ENCODE data around the gene TYMP.

DNA sequence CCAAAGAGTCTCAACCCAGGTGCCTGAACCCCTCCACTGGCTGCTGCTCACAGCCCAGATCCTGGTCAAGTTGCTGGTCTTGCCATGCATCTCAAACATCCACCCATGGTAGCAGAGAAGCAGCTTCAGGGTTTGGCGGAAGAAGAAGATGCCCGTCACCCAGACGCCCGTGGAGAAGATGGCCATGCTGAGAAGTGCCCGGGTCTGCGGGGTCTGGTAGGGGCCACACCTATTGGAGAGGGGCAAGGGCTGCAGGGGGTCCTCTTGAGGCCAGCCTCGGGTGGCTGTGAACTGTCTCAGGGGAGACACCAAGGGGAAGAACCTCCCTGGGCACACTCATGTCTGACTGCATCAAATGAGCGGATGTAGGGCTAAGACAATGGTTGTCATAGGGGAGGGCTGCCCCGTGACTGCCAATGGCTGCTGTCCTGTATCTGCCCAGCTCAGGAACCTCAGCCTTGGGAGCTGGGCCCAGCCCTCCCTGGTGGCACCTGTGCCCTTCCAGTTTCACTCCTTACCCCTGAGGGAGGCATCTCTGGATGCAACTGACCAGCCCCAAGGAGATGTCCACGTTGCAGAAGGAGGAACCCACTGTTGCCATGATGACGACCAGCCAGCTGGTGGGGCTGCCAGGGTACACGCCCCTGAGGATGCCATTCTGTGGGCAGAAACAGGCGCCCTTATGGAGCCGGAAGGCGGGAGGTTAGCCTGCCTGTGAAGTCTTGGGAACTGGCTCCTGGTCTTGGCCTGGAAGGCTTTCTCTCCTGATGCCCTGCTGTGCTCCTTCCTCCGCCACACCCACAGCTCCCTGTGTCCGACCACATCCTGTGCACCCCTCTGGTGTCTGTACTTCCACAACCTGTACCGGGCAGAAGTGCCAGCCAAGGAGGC, 47.2 kb upstream of the TYMP start:
- TF ChIP-seq PRDM10 (tag by site-specific recombination; IDR thresholded peaks at IDR 0.05) (no peak), ZBTB11 (tag by site-specific recombination; conservative IDR thresholded peaks at IDR 0.05; ENCODE audit: low read depth) (no peak), ZBTB7A (tag by site-specific recombination; IDR thresholded peaks at IDR 0.05; ENCODE audit: low read depth) (no peak), ZNF23 (tag by site-specific recombination; IDR thresholded peaks at IDR 0.05; ENCODE audit: borderline replicate concordance) (no peak), CTCF (tag by site-specific recombination; IDR thresholded peaks at IDR 0.05) (no peak), ZNF777 (tag by site-specific recombination; IDR thresholded peaks at IDR 0.05; ENCODE audit: borderline replicate concordance) (no peak), ZNF146 (tag by site-specific recombination; IDR thresholded peaks at IDR 0.05) (no peak), HOXA7 (CRISPR knock-in tag; IDR thresholded peaks at IDR 0.05; ENCODE audit: borderline replicate concordance) (no peak), REPIN1 (tag by site-specific recombination; IDR thresholded peaks at IDR 0.05; ENCODE audit: low read depth) (no peak), TCF7L2 (IDR thresholded peaks at IDR 0.05; ENCODE audit: borderline replicate concordance, low read depth, low read length) (no peak), ZNF785 (tag by site-specific recombination; IDR thresholded peaks at IDR 0.05) (no peak), ZNF639 (tag by site-specific recombination; IDR thresholded peaks at IDR 0.05) (no peak)
- TF ChIP-seq, protein P1, sequence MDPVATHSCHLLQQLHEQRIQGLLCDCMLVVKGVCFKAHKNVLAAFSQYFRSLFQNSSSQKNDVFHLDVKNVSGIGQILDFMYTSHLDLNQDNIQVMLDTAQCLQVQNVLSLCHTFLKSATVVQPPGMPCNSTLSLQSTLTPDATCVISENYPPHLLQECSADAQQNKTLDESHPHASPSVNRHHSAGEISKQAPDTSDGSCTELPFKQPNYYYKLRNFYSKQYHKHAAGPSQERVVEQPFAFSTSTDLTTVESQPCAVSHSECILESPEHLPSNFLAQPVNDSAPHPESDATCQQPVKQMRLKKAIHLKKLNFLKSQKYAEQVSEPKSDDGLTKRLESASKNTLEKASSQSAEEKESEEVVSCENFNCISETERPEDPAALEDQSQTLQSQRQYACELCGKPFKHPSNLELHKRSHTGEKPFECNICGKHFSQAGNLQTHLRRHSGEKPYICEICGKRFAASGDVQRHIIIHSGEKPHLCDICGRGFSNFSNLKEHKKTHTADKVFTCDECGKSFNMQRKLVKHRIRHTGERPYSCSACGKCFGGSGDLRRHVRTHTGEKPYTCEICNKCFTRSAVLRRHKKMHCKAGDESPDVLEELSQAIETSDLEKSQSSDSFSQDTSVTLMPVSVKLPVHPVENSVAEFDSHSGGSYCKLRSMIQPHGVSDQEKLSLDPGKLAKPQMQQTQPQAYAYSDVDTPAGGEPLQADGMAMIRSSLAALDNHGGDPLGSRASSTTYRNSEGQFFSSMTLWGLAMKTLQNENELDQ (tag by site-specific recombination; IDR thresholded peaks at IDR 0.05; ENCODE audit: low read depth), result no peak
